Testis (tissue), 3 donors: ENCODE measurements around the gene HOXA13. TPM values are rescaled to one million over a fixed set of nuclear protein-coding genes. Genes with fewer than 3 reads are reported as not detected.
A peak's percentile ranks its signal among the peaks of the same experiment; 100 is the strongest.

Experiments used
- DNase-seq: peaks from one replicate; pipeline ENCODE4 v3.0.0-alpha.2; 2019
- H3K27ac ChIP-seq, 2 donors: fragments of 200-600 bp; sonication (generic); one replicate each; pipeline ENCODE4 v1.5.1; 2019
- H3K27me3 ChIP-seq: fragments of 200-600 bp; sonication (generic); one replicate; pipeline ENCODE4 v1.5.1; 2019
- H3K36me3 ChIP-seq: fragments of 200-600 bp; sonication (generic); one replicate; pipeline ENCODE4 v1.5.1; 2017; ENCODE audit warnings: low read depth; ENCODE audit errors: missing control alignments
- H3K4me1 ChIP-seq: fragments of 200-600 bp; sonication (generic); one replicate; pipeline ENCODE4 v1.5.1; 2019
- H3K4me3 ChIP-seq, 2 donors: fragments of 200-600 bp; sonication (generic); one replicate each; pipeline ENCODE4 v1.5.1; 2017 to 2019
- H3K9me3 ChIP-seq: fragments of 200-600 bp; sonication (generic); one replicate; pipeline ENCODE4 v1.5.1; 2017
- POLR2A ChIP-seq: fragments of 450-650 bp; IDR thresholded peaks from one replicate; pipeline ENCODE4 v1.6.1; 2017; ENCODE audit warnings: antibody characterized with exemption, mild to moderate bottlenecking, moderate library complexity
- WGBS, 2 donors: methylation state at CpG; one replicate each; pipeline ENCODE4 v1.1.5; 2018; 5-methylcytosine and 5-hydroxymethylcytosine counted together
- intact Hi-C: fragments of 100-400 bp; cut with DNase I; formaldehyde crosslinking; loops from one replicate; pipeline ENCODE4 v1.15.1; 2023; ENCODE audit warnings: low total_unique reads
- polyA plus RNA-seq: library from polyadenylated mRNA; stranded (reverse); fragments of 350-450 nt; fragmentation: Illumina TruSeq; extraction: RNeasy Lipid Tissue Mini Kit (QIAGEN cat#74804); gene quantifications from one replicate; pipeline ENCODE4 v1.2.3, GENCODE V29; 2014; ENCODE audit warnings: low read depth, low replicate concordance; ENCODE audit not compliant: insufficient read depth
- total RNA-seq, 2 donors: library from RNA; depleted of rRNA; stranded (reverse); fragments of >200 nt; gene quantifications; one replicate each; pipeline ENCODE4 v1.2.3, GENCODE V29; 2016
- TF ChIP-seq, protein P1 (sequence below), 3 experiments: fragments of 450-650 bp in 2 of 3; fragments of 200-600 bp in 1 of 3; sonication (generic) in 1 of 3; IDR thresholded peaks; one replicate each; pipeline ENCODE4 v1.5.1; 2016 to 2019; ENCODE audit warnings: antibody characterized with exemption in 3 of 3, mild to moderate bottlenecking in 2 of 3, moderate library complexity in 1 of 3

The HOXA13 gene
- total and polyA plus RNA-seq, 3 donors from 2014 or later: 0.30 TPM; not detected in 2

DNA sequence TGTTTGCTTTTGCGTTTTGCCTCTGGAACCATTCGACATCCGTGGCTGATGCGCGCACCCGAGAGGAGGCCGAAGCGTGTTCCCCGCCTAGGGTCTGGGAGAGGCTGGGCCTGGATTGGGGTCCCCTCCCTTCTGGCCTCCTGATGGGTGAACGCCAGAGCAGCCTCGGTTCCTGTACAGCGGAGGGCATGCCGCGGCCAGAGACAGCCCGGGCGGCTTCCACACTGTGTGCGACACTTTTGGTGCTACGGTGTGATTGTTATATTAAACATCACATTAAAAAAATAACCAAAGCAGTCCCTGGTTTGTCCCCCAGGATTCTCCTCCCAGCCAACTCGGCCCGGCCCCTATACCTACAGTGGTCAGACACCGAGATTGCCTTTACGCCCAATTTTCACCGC lies 39.7 kb downstream of the HOXA13 start:
- Histone ChIP-seq H3K9me3 (no peaks in the 10 kb centered on the region), H3K27me3 (peaks cover 6% of the 10 kb centered on the region), H3K36me3 (no peaks in the 10 kb centered on the region), H3K27ac (no peak overlapping the region), H3K4me1 (peaks cover 8% of the 10 kb centered on the region), H3K4me3 (peak overlapping the region; percentile 46 to 62)
- WGBS, 2 donors: 56 to 58% methylated on average over 20 to 23 of the region's 23 CpGs
- no peak for TF ChIP-seq POLR2A
- TF ChIP-seq, protein P1, sequence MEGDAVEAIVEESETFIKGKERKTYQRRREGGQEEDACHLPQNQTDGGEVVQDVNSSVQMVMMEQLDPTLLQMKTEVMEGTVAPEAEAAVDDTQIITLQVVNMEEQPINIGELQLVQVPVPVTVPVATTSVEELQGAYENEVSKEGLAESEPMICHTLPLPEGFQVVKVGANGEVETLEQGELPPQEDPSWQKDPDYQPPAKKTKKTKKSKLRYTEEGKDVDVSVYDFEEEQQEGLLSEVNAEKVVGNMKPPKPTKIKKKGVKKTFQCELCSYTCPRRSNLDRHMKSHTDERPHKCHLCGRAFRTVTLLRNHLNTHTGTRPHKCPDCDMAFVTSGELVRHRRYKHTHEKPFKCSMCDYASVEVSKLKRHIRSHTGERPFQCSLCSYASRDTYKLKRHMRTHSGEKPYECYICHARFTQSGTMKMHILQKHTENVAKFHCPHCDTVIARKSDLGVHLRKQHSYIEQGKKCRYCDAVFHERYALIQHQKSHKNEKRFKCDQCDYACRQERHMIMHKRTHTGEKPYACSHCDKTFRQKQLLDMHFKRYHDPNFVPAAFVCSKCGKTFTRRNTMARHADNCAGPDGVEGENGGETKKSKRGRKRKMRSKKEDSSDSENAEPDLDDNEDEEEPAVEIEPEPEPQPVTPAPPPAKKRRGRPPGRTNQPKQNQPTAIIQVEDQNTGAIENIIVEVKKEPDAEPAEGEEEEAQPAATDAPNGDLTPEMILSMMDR (IDR thresholded peaks at IDR 0.05): no peak
- DNase-seq: no peak
- intact Hi-C loops: loop anchor here (10.0 kb wide), 1 partner anchor 785 kb away; no protein-coding TSS in a partner anchor

DNA sequence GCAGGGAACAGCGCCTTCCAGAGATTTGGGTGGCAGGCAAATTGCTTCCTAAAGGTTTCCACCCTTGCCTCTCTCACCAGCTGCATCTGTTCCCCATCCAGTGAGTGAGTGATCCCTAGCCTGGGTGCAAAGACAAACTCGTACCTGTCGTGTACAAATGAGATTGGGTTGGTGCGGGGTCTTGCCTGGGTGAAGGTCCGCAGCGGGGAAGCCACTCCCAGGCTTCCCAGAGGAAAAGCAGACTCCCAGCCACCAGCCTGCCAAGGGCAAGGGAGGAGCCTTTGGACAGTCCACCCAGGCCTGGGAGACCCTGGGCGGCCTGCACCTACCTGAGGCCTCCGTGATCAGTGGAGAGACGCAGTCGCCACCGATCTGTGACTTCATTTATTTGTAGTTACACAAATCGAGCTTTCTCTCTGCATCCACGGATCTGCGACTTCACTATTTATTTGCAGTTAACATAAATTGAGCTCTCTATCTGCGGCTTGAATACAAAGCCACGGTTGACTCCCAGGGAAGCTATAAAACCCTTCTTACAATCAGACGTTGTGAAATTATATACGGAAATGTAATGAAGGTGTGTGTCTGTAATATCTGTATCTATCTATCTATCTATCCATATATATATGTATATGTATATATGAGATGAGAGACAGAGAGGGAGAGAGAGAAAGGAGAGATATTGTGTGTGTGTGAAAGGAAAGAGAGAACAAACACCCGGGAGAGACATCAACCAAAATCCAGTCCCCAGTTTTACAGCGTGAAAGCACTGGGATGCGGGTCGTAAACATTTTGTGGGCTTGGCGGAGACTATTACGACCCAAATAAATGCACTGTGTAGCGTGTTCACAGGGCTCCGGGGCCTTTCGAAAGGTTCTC lies 40.4 kb downstream of the HOXA13 start:
- 50 to 61% methylated on average over 20 to 27 of the region's 27 CpGs for WGBS, 2 donors
- intact Hi-C loops: loop anchor here (10.0 kb wide), 1 partner anchor 785 kb away; no protein-coding TSS in a partner anchor
- TF ChIP-seq, protein P1 (IDR thresholded peaks at IDR 0.05): no peak
- no peak for TF ChIP-seq POLR2A
- H3K36me3 ChIP-seq: no peaks in the 10 kb centered on the region
- H3K27me3 ChIP-seq: peaks cover 6% of the 10 kb centered on the region
- H3K4me3 ChIP-seq: no peak overlapping the region
- peaks cover 13% of the 10 kb centered on the region for H3K4me1 ChIP-seq
- H3K9me3 ChIP-seq: no peaks in the 10 kb centered on the region
- no peak overlapping the region for H3K27ac ChIP-seq
- DNase-seq: no peak

DNA sequence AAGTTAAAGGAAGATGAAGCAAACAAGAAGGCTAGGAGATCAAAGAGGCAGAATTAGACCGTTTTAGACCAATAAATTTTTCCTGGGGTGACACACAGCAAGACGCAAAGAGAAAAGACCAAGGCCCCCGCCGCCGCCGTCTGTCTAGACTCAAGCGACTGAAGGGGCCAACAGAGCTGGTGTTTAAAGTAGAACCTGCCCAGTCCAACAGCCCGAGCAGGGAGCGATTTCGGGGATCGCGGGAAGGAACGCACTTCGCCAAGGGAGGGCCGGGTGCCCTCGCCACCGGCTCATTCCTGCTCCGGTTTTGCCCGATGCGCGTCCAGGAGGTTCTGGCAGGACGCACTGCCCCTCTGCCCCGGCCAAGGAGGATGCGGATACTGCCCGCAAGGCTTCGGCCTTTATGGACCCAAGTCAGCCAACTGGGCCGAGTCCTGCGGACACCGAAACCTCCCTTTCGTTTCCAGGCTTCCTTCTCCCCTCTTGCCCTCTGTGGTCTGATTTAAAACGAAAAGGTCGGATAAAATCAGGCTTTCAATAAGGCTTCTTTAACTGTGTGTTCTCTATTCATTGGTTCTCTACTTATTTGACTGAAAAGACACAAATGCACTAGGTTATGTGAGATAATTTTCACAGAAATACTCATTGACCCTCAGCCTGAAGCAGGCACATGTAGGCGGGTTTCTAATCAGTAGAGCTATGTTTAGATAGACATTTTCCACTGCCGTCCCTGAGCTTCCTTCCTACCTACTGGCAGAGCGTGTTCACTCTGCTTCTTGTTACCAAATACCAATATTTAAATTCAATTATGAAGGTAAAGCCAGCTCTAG lies 41.2 kb downstream of the HOXA13 start:
- Histone ChIP-seq H3K27ac (no peak overlapping the region), H3K4me3 (no peak overlapping the region)
- TF ChIP-seq POLR2A: no peak
- TF ChIP-seq, protein P1 (IDR thresholded peaks at IDR 0.05): no peak

DNA sequence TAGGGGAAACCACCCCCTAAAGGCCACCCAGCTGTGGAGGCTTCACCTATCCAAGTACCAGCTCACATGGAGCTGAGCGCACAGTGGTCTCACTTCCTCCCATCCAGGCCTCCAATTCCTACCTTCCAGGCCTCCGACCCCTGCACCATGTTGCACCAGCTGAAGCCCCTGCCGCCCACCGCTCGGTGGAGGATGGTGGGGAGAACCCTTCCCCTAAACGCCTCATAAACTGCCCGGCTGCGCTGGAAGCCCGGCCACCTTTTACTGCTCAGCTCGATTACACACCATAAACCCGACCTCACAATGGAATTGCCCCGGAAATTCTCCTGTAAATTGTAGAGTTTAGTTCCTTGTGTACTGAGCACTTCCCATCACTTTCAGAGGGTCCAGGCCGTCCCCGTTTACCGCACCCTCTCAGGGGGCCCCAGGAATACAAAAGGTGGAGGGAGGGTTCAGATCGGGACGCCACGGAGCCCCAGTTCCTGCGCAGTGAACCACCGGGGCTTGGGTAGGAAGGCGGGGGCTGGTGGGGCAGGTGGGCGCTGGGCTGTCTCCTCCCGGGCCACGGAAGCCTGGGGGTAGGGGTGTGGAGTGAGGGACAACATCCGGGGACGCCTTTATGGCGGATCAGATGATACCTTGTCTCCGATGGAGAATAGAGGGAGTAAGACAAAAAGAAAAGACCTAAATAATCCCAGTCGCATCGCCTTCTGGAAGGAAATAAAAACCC lies 42.0 kb downstream of the HOXA13 start:
- WGBS, 2 donors: 12 to 16% methylated on average over 26 to 30 of the region's 30 CpGs
- DNase-seq: no peak
- Histone ChIP-seq H3K4me1 (peaks cover 13% of the 10 kb centered on the region), H3K27me3 (peaks cover 14% of the 10 kb centered on the region), H3K27ac (no peak overlapping the region), H3K4me3 (no peak overlapping the region), H3K9me3 (no peaks in the 10 kb centered on the region), H3K36me3 (no peaks in the 10 kb centered on the region)
- TF ChIP-seq, protein P1 (IDR thresholded peaks at IDR 0.05): no peak
- TF ChIP-seq POLR2A: no peak
- intact Hi-C loops: no loop called here

More for the DNA sequence above, 41.2 kb downstream of the HOXA13 start:
- Histone ChIP-seq H3K9me3 (no peaks in the 10 kb centered on the region), H3K36me3 (no peaks in the 10 kb centered on the region), H3K4me1 (peaks cover 13% of the 10 kb centered on the region), H3K27me3 (peaks cover 8% of the 10 kb centered on the region)
- 28 to 35% methylated on average over 17 to 29 of the region's 35 CpGs for WGBS, 2 donors
- intact Hi-C loops: no loop called here
- no peak for DNase-seq
